Panc1 (cell line): ENCODE data around the gene EYA2. TPM values are rescaled to one million over a fixed set of nuclear protein-coding genes. Genes with fewer than 3 reads are reported as not detected.

Experiments used
- ATAC-seq: fragments of 200-7000 bp; cut with Tn5 transposase; 2 replicates; pipeline ENCODE4 v1.9.1; 2020; ENCODE audit warnings: mild to moderate bottlenecking, moderate library complexity
- BruUV-seq: library from RNA; stranded (reverse); fragments of 400-500 nt; replicated peaks from 2 replicates; lab custom pipeline; 2021; lab: Mats Ljungman, UMichigan
- CTCF ChIA-PET: fragments of 300-600 bp; sonication (Branson Sonifier 250); formaldehyde crosslinking; loops from one replicate; lab custom pipeline; 2022; ENCODE audit warnings: antibody characterized with exemption; lab: Charles Lee
- POLR2A ChIA-PET: fragments of 300-600 bp; sonication (Branson Sonifier 250); formaldehyde crosslinking; loops from one replicate; lab custom pipeline; 2022; ENCODE audit warnings: antibody characterized with exemption; lab: Charles Lee
- DNase-seq: peaks from one replicate; pipeline ENCODE4 v3.0.0-alpha.2; 2010; ENCODE audit warnings: low read depth, low spot score
- H3K27ac ChIP-seq: 2 replicates; pipeline ENCODE4 v1.5.1; 2011; ENCODE audit warnings: mild to moderate bottlenecking, low read length, inconsistent platforms
- H3K27me3 ChIP-seq: fragments of 200-500 bp; sonication (Bioruptor generic); 2 replicates; pipeline ENCODE4 v1.6.0; 2014; ENCODE audit warnings: low read length, inconsistent platforms; ENCODE audit not compliant: control insufficient read depth, insufficient read depth
- H3K36me3 ChIP-seq: fragments of 200-500 bp; sonication (Bioruptor generic); 2 replicates; pipeline ENCODE4 v1.5.1; 2014; ENCODE audit warnings: inconsistent platforms, mild to moderate bottlenecking, low read length, moderate library complexity; ENCODE audit not compliant: control insufficient read depth, insufficient read depth
- H3K4me1 ChIP-seq: 2 replicates; pipeline ENCODE4 v1.5.1; 2011; ENCODE audit warnings: inconsistent platforms, mild to moderate bottlenecking, low read length, moderate library complexity; ENCODE audit not compliant: control insufficient read depth, insufficient read depth
- H3K4me3 ChIP-seq, 2 experiments: 2 replicates each; pipeline ENCODE4 v1.5.1; 2011 to 2012; ENCODE audit warnings: low read depth in 2 of 2, low read length in 2 of 2, mild to moderate bottlenecking in 2 of 2, inconsistent platforms in 1 of 2, moderate library complexity in 1 of 2
- H3K9me3 ChIP-seq: fragments of 200-500 bp; sonication (Bioruptor generic); 2 replicates; pipeline ENCODE4 v1.5.1; 2014; ENCODE audit warnings: low read depth, mild to moderate bottlenecking, inconsistent platforms, low read length, moderate library complexity; ENCODE audit not compliant: control insufficient read depth, insufficient read depth
- POLR2AphosphoS5 ChIP-seq: IDR thresholded peaks from 2 replicates; pipeline ENCODE4 v1.6.1; 2012; ENCODE audit warnings: mild to moderate bottlenecking, low read depth, low read length, moderate library complexity
- SIN3A ChIP-seq: IDR thresholded peaks from 2 replicates; pipeline ENCODE4 v1.6.1; 2012; ENCODE audit warnings: low read depth, mild to moderate bottlenecking, low read length, moderate library complexity, borderline replicate concordance; ENCODE audit not compliant: insufficient read depth
- TCF7L2 ChIP-seq: IDR thresholded peaks from 2 replicates; pipeline ENCODE4 v1.6.1; 2011; ENCODE audit warnings: mild to moderate bottlenecking, low read depth, low read length, inconsistent platforms
- in situ Hi-C: cut with HindIII; loops from 2 replicates; pipeline ENCODE4 v1.10.0; 2016; ENCODE audit warnings: low sequenced_read_pairs, low pct_unique_long_range_greater_than_20kb
- intact Hi-C: fragments of 100-400 bp; cut with micrococcal nuclease; formaldehyde crosslinking; loops from one replicate; pipeline ENCODE4 v1.10.0; 2022; ENCODE audit not compliant: unreplicated experiment
- total RNA-seq: library from RNA; stranded (reverse); gene quantifications from one replicate; pipeline ENCODE4 v1.2.1, GENCODE V29; 2021; ENCODE audit not compliant: unreplicated experiment
- TF ChIP-seq, protein P1 (sequence below): fragments of 450-650 bp; IDR thresholded peaks from 2 replicates; pipeline ENCODE4 v1.5.1; 2017; ENCODE audit warnings: mild to moderate bottlenecking
- TF ChIP-seq, protein P2 (sequence below), 2 experiments: IDR thresholded peaks; 2 replicates each; pipeline ENCODE4 v1.6.1; 2011 to 2012; ENCODE audit warnings: low read depth in 2 of 2, control low read depth in 1 of 2, low read length in 1 of 2, mild to moderate bottlenecking in 1 of 2, moderate library complexity in 1 of 2; ENCODE audit not compliant: insufficient read depth in 1 of 2

Gene EYA2
- total RNA-seq, 1 experiment from 2014 or later, result 1.9 TPM

DNA sequence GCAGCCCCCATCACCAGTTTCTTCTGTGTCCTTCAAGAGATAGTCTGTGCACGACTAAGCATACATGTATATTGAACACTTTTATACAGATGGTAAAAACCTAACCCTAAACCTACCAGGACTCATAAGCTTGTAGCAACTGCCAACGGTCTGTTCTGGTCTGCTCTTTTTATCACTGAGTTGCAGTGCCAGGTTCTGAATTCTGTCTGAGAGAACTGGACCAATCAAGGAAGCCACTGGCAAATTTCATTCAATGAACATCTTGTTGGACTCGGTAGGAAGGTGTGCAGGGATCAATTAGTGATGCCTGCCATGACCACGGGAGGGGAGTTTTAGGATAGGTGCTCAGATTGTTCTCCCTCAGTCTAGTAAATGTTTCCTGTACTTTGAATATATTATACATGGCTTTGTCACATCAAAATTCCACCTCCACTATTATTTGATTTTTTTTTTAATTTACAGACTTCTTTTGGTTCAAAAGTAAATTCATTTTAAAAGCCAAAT lies 146.8 kb downstream of the EYA2 start:
- ATAC-seq, result no peak
- no peak for DNase-seq
- Histone ChIP-seq H3K4me1 (no peaks in the 10 kb centered on the region), H3K27me3 (no peaks in the 10 kb centered on the region), H3K9me3 (peaks cover 5% of the 10 kb centered on the region; the same call in 1 of the 2 replicates), H3K36me3 (no peaks in the 10 kb centered on the region), H3K4me3 (no peak overlapping the region), H3K27ac (no peak overlapping the region)
- TF ChIP-seq SIN3A (no peak), TCF7L2 (no peak), POLR2AphosphoS5 (no peak)
- TF ChIP-seq, protein P1, sequence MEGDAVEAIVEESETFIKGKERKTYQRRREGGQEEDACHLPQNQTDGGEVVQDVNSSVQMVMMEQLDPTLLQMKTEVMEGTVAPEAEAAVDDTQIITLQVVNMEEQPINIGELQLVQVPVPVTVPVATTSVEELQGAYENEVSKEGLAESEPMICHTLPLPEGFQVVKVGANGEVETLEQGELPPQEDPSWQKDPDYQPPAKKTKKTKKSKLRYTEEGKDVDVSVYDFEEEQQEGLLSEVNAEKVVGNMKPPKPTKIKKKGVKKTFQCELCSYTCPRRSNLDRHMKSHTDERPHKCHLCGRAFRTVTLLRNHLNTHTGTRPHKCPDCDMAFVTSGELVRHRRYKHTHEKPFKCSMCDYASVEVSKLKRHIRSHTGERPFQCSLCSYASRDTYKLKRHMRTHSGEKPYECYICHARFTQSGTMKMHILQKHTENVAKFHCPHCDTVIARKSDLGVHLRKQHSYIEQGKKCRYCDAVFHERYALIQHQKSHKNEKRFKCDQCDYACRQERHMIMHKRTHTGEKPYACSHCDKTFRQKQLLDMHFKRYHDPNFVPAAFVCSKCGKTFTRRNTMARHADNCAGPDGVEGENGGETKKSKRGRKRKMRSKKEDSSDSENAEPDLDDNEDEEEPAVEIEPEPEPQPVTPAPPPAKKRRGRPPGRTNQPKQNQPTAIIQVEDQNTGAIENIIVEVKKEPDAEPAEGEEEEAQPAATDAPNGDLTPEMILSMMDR, result no peak
- TF ChIP-seq, protein P2, sequence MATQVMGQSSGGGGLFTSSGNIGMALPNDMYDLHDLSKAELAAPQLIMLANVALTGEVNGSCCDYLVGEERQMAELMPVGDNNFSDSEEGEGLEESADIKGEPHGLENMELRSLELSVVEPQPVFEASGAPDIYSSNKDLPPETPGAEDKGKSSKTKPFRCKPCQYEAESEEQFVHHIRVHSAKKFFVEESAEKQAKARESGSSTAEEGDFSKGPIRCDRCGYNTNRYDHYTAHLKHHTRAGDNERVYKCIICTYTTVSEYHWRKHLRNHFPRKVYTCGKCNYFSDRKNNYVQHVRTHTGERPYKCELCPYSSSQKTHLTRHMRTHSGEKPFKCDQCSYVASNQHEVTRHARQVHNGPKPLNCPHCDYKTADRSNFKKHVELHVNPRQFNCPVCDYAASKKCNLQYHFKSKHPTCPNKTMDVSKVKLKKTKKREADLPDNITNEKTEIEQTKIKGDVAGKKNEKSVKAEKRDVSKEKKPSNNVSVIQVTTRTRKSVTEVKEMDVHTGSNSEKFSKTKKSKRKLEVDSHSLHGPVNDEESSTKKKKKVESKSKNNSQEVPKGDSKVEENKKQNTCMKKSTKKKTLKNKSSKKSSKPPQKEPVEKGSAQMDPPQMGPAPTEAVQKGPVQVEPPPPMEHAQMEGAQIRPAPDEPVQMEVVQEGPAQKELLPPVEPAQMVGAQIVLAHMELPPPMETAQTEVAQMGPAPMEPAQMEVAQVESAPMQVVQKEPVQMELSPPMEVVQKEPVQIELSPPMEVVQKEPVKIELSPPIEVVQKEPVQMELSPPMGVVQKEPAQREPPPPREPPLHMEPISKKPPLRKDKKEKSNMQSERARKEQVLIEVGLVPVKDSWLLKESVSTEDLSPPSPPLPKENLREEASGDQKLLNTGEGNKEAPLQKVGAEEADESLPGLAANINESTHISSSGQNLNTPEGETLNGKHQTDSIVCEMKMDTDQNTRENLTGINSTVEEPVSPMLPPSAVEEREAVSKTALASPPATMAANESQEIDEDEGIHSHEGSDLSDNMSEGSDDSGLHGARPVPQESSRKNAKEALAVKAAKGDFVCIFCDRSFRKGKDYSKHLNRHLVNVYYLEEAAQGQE (IDR thresholded peaks at IDR 0.05; ENCODE audit: insufficient read depth in 1 of 2, low read depth in 2 of 2, low read length in 1 of 2), result no peak
- in situ Hi-C loops, result no loop called here
- no TSS peak for BruUV-seq
- ChIA-PET CTCF (interaction anchor here (0.6 kb wide), 1 partner anchor 851 kb away, joined by 3 read pairs; no protein-coding TSS in a partner anchor), POLR2A (no interaction called here)
- intact Hi-C loops, result no loop called here

DNA sequence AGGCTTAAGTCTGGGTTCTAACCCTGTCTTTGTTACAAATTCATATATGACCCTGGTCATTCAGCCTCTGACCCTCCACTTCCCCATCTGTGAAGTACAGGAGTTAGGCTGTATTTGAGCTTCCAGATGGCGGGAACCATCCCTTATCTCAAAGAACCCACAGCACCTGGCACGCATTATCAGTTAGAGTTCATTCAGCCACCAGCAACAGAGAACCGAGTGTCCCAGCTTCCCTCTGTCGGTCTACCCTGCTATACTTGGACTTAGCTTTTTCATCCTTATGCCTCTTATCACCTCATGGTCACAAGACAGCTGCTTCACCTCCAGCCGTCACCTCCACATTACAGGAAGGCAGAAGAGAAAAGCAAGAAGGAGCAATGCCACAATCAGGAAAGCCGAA lies 147.8 kb downstream of the EYA2 start:
- H3K9me3 ChIP-seq, result peaks cover 5% of the 10 kb centered on the region; the same call in 1 of the 2 replicates
- no peak overlapping the region for H3K4me3 ChIP-seq
- CTCF ChIA-PET, result no interaction called here
- H3K27me3 ChIP-seq, result no peaks in the 10 kb centered on the region
- intact Hi-C loops, result no loop called here
- POLR2A ChIA-PET, result no interaction called here
- TF ChIP-seq, protein P1, result no peak
- TF ChIP-seq, protein P2 (IDR thresholded peaks at IDR 0.05; ENCODE audit: insufficient read depth in 1 of 2, low read depth in 2 of 2, low read length in 1 of 2), result no peak
- TF ChIP-seq SIN3A (no peak), TCF7L2 (no peak), POLR2AphosphoS5 (no peak)
- H3K27ac ChIP-seq, result no peak overlapping the region
- ATAC-seq, result no peak
- no TSS peak for BruUV-seq
- H3K4me1 ChIP-seq, result no peaks in the 10 kb centered on the region
- in situ Hi-C loops, result no loop called here
- H3K36me3 ChIP-seq, result no peaks in the 10 kb centered on the region
- no peak for DNase-seq
